Tibial nerve (tissue), 4 donors: ENCODE data around the gene HDX.

Experiments
- CTCF ChIP-seq, 5 experiments: fragments of 200-600 bp in 3 of 5; fragments of 450-650 bp in 2 of 5; sonication (generic) in 3 of 5; IDR thresholded peaks; one replicate each; pipeline ENCODE4 v1.5.1; 2016 to 2019; ENCODE audit warnings: antibody characterized with exemption in 5 of 5, mild to moderate bottlenecking in 3 of 5, moderate library complexity in 2 of 5
- EP300 ChIP-seq, 2 donors: sonication (generic); formaldehyde crosslinking; IDR thresholded peaks; one replicate each; pipeline ENCODE4 v1.6.1; 2017; ENCODE audit warnings: antibody characterized with exemption in 2 of 2, mild to moderate bottlenecking in 1 of 2
- POLR2A ChIP-seq, 2 donors: fragments of 450-650 bp; IDR thresholded peaks; one replicate each; pipeline ENCODE4 v1.6.1; 2017; ENCODE audit warnings: antibody characterized with exemption in 2 of 2, mild to moderate bottlenecking in 2 of 2, moderate library complexity in 2 of 2

GRCh38 chrX:84475101-84475500 lies 27.2 kb downstream of the HDX start:
- TF ChIP-seq CTCF (IDR thresholded peaks at IDR 0.05) = no peak
- no peak for TF ChIP-seq EP300 (IDR thresholded peaks at IDR 0.05)
- TF ChIP-seq POLR2A (IDR thresholded peaks at IDR 0.05) = no peak
